ENCODE results near the gene NGRN.
A peak's percentile ranks its signal among the peaks of the same experiment; 100 is the strongest.

NGRN gene

DNA sequence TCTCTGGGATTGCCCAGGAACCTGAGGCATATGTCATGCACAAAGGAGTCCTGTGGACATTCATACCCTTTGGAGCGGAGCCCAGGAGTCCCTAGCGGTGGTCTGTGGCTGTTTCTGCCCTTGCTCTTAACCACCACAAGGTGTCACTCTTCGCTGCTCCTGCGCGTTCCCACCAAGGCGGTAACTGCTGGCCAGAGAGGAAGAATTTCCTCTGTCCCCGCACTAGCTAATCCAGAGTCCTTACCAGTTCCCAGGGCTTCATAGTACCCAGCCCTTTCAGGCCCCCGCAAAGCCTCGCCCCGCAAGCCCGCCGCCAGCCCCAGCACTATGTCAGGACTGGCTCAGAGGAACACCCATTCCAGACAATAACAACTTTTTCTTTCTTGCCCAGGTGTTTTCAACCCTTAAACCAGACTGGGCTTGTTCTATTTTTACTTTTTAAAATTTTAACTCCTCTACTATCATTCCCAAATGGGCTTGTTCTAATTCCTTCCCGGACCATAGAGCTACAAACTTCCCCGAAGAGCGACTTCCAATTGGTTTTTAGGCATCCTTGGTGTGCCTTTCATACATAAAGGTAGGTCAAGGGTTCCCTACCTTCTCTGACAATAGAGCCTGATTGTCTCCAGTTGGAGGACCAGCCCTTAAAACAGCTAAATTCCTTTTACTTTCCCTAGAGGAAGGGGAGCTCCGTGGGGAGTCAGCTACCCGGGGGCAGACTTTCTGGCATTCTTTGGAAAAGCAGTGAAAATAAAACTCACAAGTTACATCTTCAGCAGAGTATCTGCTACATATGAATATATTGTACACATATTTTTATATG is 54.8 kb downstream of the NGRN start:
- peak; percentile 86 for DNase-seq

- no peak for DNase-seq
Measured at GRCh38 chr15:90320885-90321278, 55.4 kb downstream of the NGRN start.

Measured in activated effector memory CD4-positive, alpha-beta T cell treated with anti-CD3 and anti-CD28 coated beads, Interleukin-2, amount 50 U/mL, for 16 hours (primary cell).